Measurements from ENCODE around the gene SUSD4. TPM values are rescaled to one million over a fixed set of nuclear protein-coding genes. Genes with fewer than 3 reads are reported as not detected.

SUSD4 gene
- total and polyA plus RNA-seq, 2 of the 8 experiments (the other 6 are each of a cell fraction or from before 2014, with no cell fraction given): 3.9 to 5.2 TPM

- no peaks in the 10 kb centered on the region; a peak in 1 of 8 replicates for H3K36me3 ChIP-seq (ENCODE audit: control insufficient read depth in 2 of 4, insufficient read depth in 4 of 4, low read length in 3 of 4)
- WGBS, 2 experiments (ENCODE audit: extremely low coverage in 1 of 2, insufficient coverage in 1 of 2, insufficient read length in 1 of 2, insufficient replicate concordance in 2 of 2, low coverage in 1 of 2, low lambda C conversion rate in 2 of 2, missing lambda C conversion rate in 1 of 2): 95% methylated on average over 5 of the region's 5 CpGs; no CpG with 5 or more reads in 1 of the 2 experiments
- DNase-seq (ENCODE audit: low read depth in 1 of 2, low spot score in 2 of 2): no peak
- H2BK120ac ChIP-seq (replicated peaks; ENCODE audit: low read depth, low read length): no peak overlapping the region
- no peak overlapping the region for H4K5ac ChIP-seq (ENCODE audit: insufficient read length, low read depth, low read length)
- no peak overlapping the region for H2AK5ac ChIP-seq (ENCODE audit: low read depth, low read length)
- no peak overlapping the region for H4K91ac ChIP-seq (replicated peaks; ENCODE audit: insufficient read length, low read length)
- no peak overlapping the region for H3K23ac ChIP-seq (ENCODE audit: insufficient read length)
- no peaks in the 10 kb centered on the region for H3K27me3 ChIP-seq (replicated peaks in 1 of 4; ENCODE audit: control insufficient read depth in 3 of 4, extremely low read depth in 1 of 4, insufficient read depth in 3 of 4, low read length in 3 of 4)
- no peak overlapping the region for H3K56ac ChIP-seq (replicated peaks; ENCODE audit: insufficient read length, low read depth, low read length)
- H3K23me2 ChIP-seq (ENCODE audit: low read depth, low read length): peaks cover 3% of the 10 kb centered on the region; the same call in 1 of the 2 replicates
- no peak overlapping the region for H2BK12ac ChIP-seq (ENCODE audit: low read depth, low read length)
- no peak overlapping the region for H3K27ac ChIP-seq (ENCODE audit: low read depth, low read length)
- H3K79me2 ChIP-seq (ENCODE audit: control insufficient read depth in 1 of 2, insufficient read depth in 2 of 2, low read length in 2 of 2): no peaks in the 10 kb centered on the region
- no peak overlapping the region for H3K18ac ChIP-seq (ENCODE audit: extremely low read depth, low read length)
- peaks cover 0 to 5% of the 10 kb centered on the region in 2 experiments; a peak in 1 of 4 replicates for H3K9me3 ChIP-seq (ENCODE audit: insufficient read depth in 2 of 2, low read depth in 1 of 2, low read length in 1 of 2)
- no peak overlapping the region for H3K14ac ChIP-seq (ENCODE audit: insufficient read length)
- H3K4me1 ChIP-seq (replicated peaks in 1 of 4; ENCODE audit: control insufficient read depth in 3 of 4, insufficient read depth in 4 of 4, low read length in 3 of 4): no peaks in the 10 kb centered on the region
- no peak overlapping the region for H3K4ac ChIP-seq (replicated peaks; ENCODE audit: insufficient read length, low read depth, low read length)
- POLR2A ChIA-PET (ENCODE audit: partially characterized antibody): no interaction called here
- no peak overlapping the region for H2BK20ac ChIP-seq (ENCODE audit: low read length)
- H4K8ac ChIP-seq (ENCODE audit: extremely low read depth, insufficient read depth, low read length): no peak overlapping the region
- H2BK5ac ChIP-seq (ENCODE audit: low read depth, low read length): no peak overlapping the region
- TF ChIP-seq RFX5 (IDR thresholded peaks at IDR 0.05; ENCODE audit: borderline replicate concordance, low read depth, low read length) (no peak), MAX (IDR thresholded peaks at IDR 0.05) (no peak), TEAD4 (IDR thresholded peaks at IDR 0.05; ENCODE audit: low read depth, low read length) (no peak), RXRA (IDR thresholded peaks at IDR 0.05; ENCODE audit: insufficient read depth, low read depth, low read length) (no peak)
- TF ChIP-seq, protein P1, sequence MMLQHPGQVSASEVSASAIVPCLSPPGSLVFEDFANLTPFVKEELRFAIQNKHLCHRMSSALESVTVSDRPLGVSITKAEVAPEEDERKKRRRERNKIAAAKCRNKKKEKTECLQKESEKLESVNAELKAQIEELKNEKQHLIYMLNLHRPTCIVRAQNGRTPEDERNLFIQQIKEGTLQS (IDR thresholded peaks at IDR 0.05; ENCODE audit: insufficient read depth, low read depth, low read length): no peak
- no peak for FAIRE-seq
- no peak overlapping the region for H2AFZ ChIP-seq (ENCODE audit: low read length)
- no peaks in the 10 kb centered on the region for H3K79me1 ChIP-seq (ENCODE audit: low read depth, low read length)
- no peak overlapping the region for H3K4me3 ChIP-seq (ENCODE audit: extremely low read depth in 1 of 4, insufficient read depth in 2 of 4, low read depth in 3 of 4, low read length in 4 of 4)
- CTCF ChIA-PET (ENCODE audit: partially characterized antibody): interaction anchor here (1.1 kb wide), 1 partner anchor 162 kb away, joined by 3 read pairs; no protein-coding TSS in a partner anchor
- H2BK15ac ChIP-seq (ENCODE audit: low read length): no peak overlapping the region
- no peak overlapping the region for H3K4me2 ChIP-seq (ENCODE audit: insufficient read depth in 1 of 2, low read depth in 2 of 2, low read length in 2 of 2)
- H4K20me1 ChIP-seq (replicated peaks in 1 of 2; ENCODE audit: control insufficient read depth in 1 of 2, insufficient read depth in 2 of 2, low read length in 2 of 2): peaks cover 0 to 1% of the 10 kb centered on the region in 2 experiments
- H3K9ac ChIP-seq (replicated peaks in 1 of 4; ENCODE audit: extremely low read depth in 1 of 4, low read depth in 3 of 4, low read length in 3 of 4): no peak overlapping the region
These were observed 65.3 kb downstream of the SUSD4 start for GRCh38 chr1:223298701-223299100.

Data from H1 (cell line).